Adipocyte (in vitro differentiated cells): ENCODE data around the gene ZNRD2.

ENCODE experiments used
- DNase-seq: peaks from one replicate; pipeline ENCODE4 v3.0.0-alpha.2; 2015; ENCODE audit warnings: low read depth
- H3K27me3 ChIP-seq: replicated peaks from 2 replicates; pipeline ENCODE4 v1.7.0; 2013; ENCODE audit warnings: mild to moderate bottlenecking, low read length, moderate library complexity; ENCODE audit not compliant: control insufficient read depth, insufficient read depth
- H3K36me3 ChIP-seq: 2 replicates; pipeline ENCODE4 v1.7.0; 2013; ENCODE audit warnings: low read length, mild to moderate bottlenecking, moderate library complexity; ENCODE audit not compliant: control insufficient read depth, insufficient read depth, severe bottlenecking
- H3K4me1 ChIP-seq: 2 replicates; pipeline ENCODE4 v1.7.0; 2013; ENCODE audit warnings: mild to moderate bottlenecking, low read length, moderate library complexity; ENCODE audit not compliant: control insufficient read depth, insufficient read depth
- H3K4me3 ChIP-seq: 2 replicates; pipeline ENCODE4 v1.7.0; 2013; ENCODE audit warnings: mild to moderate bottlenecking, low read length, moderate library complexity
- H3K9ac ChIP-seq: 2 replicates; pipeline ENCODE4 v1.7.0; 2013; ENCODE audit warnings: mild to moderate bottlenecking, low read length, moderate library complexity
- H3K9me3 ChIP-seq: 2 replicates; pipeline ENCODE4 v1.7.0; 2013; ENCODE audit warnings: mild to moderate bottlenecking, low read length, moderate library complexity; ENCODE audit not compliant: control insufficient read depth

ZNRD2 gene

GRCh38 chr11:65529475-65530156 lies 40.7 kb upstream of the ZNRD2 start:
- Histone ChIP-seq H3K4me1 (peaks cover 11% of the 10 kb centered on the region), H3K4me3 (no peak overlapping the region), H3K27me3 (no peaks in the 10 kb centered on the region), H3K9me3 (no peaks in the 10 kb centered on the region), H3K36me3 (peaks cover 50% of the 10 kb centered on the region), H3K9ac (no peak overlapping the region)
- no peak for DNase-seq

- Histone ChIP-seq H3K27me3 (no peaks in the 10 kb centered on the region), H3K9me3 (no peaks in the 10 kb centered on the region), H3K36me3 (peaks cover 50% of the 10 kb centered on the region), H3K9ac (no peak overlapping the region), H3K4me1 (peaks cover 11% of the 10 kb centered on the region), H3K4me3 (no peak overlapping the region)
- DNase-seq = no peak
Measured at GRCh38 chr11:65530157-65530496, 40.1 kb upstream of the ZNRD2 start.

GRCh38 chr11:65532388-65533064 lies 37.8 kb upstream of the ZNRD2 start:
- Histone ChIP-seq H3K9ac (no peak overlapping the region), H3K36me3 (peaks cover 63% of the 10 kb centered on the region), H3K9me3 (no peaks in the 10 kb centered on the region), H3K4me3 (no peak overlapping the region), H3K27me3 (no peaks in the 10 kb centered on the region), H3K4me1 (no peaks in the 10 kb centered on the region)
- DNase-seq = no peak

- no peak overlapping the region for H3K4me3 ChIP-seq
- H3K9ac ChIP-seq = no peak overlapping the region
- H3K36me3 ChIP-seq = peaks cover 67% of the 10 kb centered on the region
- H3K4me1 ChIP-seq = peaks cover 5% of the 10 kb centered on the region
- H3K27me3 ChIP-seq = no peaks in the 10 kb centered on the region
- DNase-seq = no peak
- no peaks in the 10 kb centered on the region for H3K9me3 ChIP-seq
Measured at GRCh38 chr11:65535102-65535501, 35.2 kb upstream of the ZNRD2 start.

- Histone ChIP-seq H3K4me3 (no peak overlapping the region), H3K36me3 (peaks cover 52% of the 10 kb centered on the region), H3K4me1 (peaks cover 12% of the 10 kb centered on the region), H3K9ac (peak overlapping the region; percentile 25), H3K9me3 (no peaks in the 10 kb centered on the region), H3K27me3 (no peaks in the 10 kb centered on the region)
- no peak for DNase-seq
Measured at GRCh38 chr11:65536412-65537295, 33.6 kb upstream of the ZNRD2 start.

GRCh38 chr11:65537296-65537597 lies 33.0 kb upstream of the ZNRD2 start:
- Histone ChIP-seq H3K36me3 (peaks cover 48% of the 10 kb centered on the region), H3K27me3 (no peaks in the 10 kb centered on the region), H3K9me3 (no peaks in the 10 kb centered on the region), H3K4me3 (no peak overlapping the region), H3K4me1 (peaks cover 12% of the 10 kb centered on the region), H3K9ac (peak overlapping the region; percentile 25)
- DNase-seq = no peak

GRCh38 chr11:65537620-65538231 lies 32.6 kb upstream of the ZNRD2 start:
- no peak overlapping the region for H3K4me3 ChIP-seq
- DNase-seq = no peak
- H3K9ac ChIP-seq = peak overlapping the region; percentile 25
- no peaks in the 10 kb centered on the region for H3K27me3 ChIP-seq
- no peaks in the 10 kb centered on the region for H3K9me3 ChIP-seq
- peaks cover 12% of the 10 kb centered on the region for H3K4me1 ChIP-seq
- H3K36me3 ChIP-seq = peaks cover 43% of the 10 kb centered on the region

- DNase-seq = no peak
- Histone ChIP-seq H3K9me3 (no peaks in the 10 kb centered on the region), H3K36me3 (peaks cover 39% of the 10 kb centered on the region), H3K4me1 (peaks cover 12% of the 10 kb centered on the region), H3K9ac (no peak overlapping the region), H3K4me3 (no peak overlapping the region), H3K27me3 (no peaks in the 10 kb centered on the region)
Measured at GRCh38 chr11:65538232-65538914, 31.9 kb upstream of the ZNRD2 start.

- Histone ChIP-seq H3K4me1 (peaks cover 12% of the 10 kb centered on the region), H3K27me3 (no peaks in the 10 kb centered on the region), H3K4me3 (no peak overlapping the region), H3K9ac (peak overlapping the region; percentile 84), H3K36me3 (peaks cover 35% of the 10 kb centered on the region), H3K9me3 (no peaks in the 10 kb centered on the region)
- no peak for DNase-seq
Measured at GRCh38 chr11:65538915-65539743, 31.1 kb upstream of the ZNRD2 start.

- H3K9me3 ChIP-seq = no peaks in the 10 kb centered on the region
- no peak for DNase-seq
- H3K9ac ChIP-seq = peak overlapping the region; percentile 84
- H3K4me1 ChIP-seq = peaks cover 12% of the 10 kb centered on the region
- H3K36me3 ChIP-seq = peaks cover 35% of the 10 kb centered on the region
- peak overlapping the region; percentile 80 for H3K4me3 ChIP-seq
- no peaks in the 10 kb centered on the region for H3K27me3 ChIP-seq
Measured at GRCh38 chr11:65539744-65540289, 30.5 kb upstream of the ZNRD2 start.
